Keratinocyte (primary cell): ENCODE measurements around the gene APOB. TPM values are rescaled to one million over a fixed set of nuclear protein-coding genes. Genes with fewer than 3 reads are reported as not detected.

Experiments used
- DNase-seq: peaks from one replicate; pipeline ENCODE4 v3.0.0-alpha.2; 2011; ENCODE audit warnings: low read depth, missing footprints, low spot score
- FAIRE-seq: peaks from 2 replicates; lab custom pipeline; 2011; peaks lifted over from hg19 to GRCh38; lab: Jason Lieb, UNC
- H2AFZ ChIP-seq: 2 replicates; pipeline ENCODE4 v1.6.0; 2012; ENCODE audit warnings: low read length, control low read depth, inconsistent platforms; ENCODE audit not compliant: control insufficient read depth
- H3K27ac ChIP-seq: 2 replicates; pipeline ENCODE4 v1.5.1; 2011; ENCODE audit warnings: low read length; ENCODE audit not compliant: control insufficient read depth, insufficient read depth
- H3K27me3 ChIP-seq: 3 replicates; pipeline ENCODE4 v1.6.0; 2011; ENCODE audit warnings: low read length; ENCODE audit not compliant: control insufficient read depth, insufficient read depth; ENCODE audit errors: extremely low read depth
- H3K36me3 ChIP-seq, 2 experiments: 2 replicates in 1 of 2; 3 replicates in 1 of 2; pipeline ENCODE4 v1.5.1; 2011; ENCODE audit warnings: low read length in 2 of 2, mild to moderate bottlenecking in 1 of 2; ENCODE audit not compliant: control insufficient read depth in 2 of 2, insufficient read depth in 2 of 2; ENCODE audit errors: extremely low read depth in 1 of 2
- H3K4me1 ChIP-seq: 3 replicates; pipeline ENCODE4 v1.5.1; 2011; ENCODE audit warnings: low read length; ENCODE audit not compliant: control insufficient read depth, insufficient read depth; ENCODE audit errors: extremely low read depth
- H3K4me2 ChIP-seq: 3 replicates; pipeline ENCODE4 v1.6.0; 2011; ENCODE audit warnings: low read depth, low read length; ENCODE audit not compliant: control insufficient read depth, insufficient read depth; ENCODE audit errors: extremely low read depth
- H3K4me3 ChIP-seq, 3 experiments: fragments of 200-600 bp in 1 of 3; sonication (generic) in 1 of 3; 2 replicates in 2 of 3; 3 replicates in 1 of 3; pipeline ENCODE4 v1.5.1; 2011 to 2016; ENCODE audit warnings: low read length in 3 of 3, mild to moderate bottlenecking in 3 of 3, control low read depth in 2 of 3, inconsistent platforms in 1 of 3, low read depth in 1 of 3, mixed read lengths in 1 of 3, mixed run types in 1 of 3, moderate library complexity in 1 of 3; ENCODE audit not compliant: control insufficient read depth in 2 of 3, insufficient read depth in 2 of 3; ENCODE audit errors: extremely low read depth in 1 of 3
- H3K79me2 ChIP-seq: 2 replicates; pipeline ENCODE4 v1.6.0; 2012; ENCODE audit warnings: low read length; ENCODE audit not compliant: control insufficient read depth, insufficient read depth
- H3K9ac ChIP-seq: 3 replicates; pipeline ENCODE4 v1.6.0; 2011; ENCODE audit warnings: low read length; ENCODE audit not compliant: control insufficient read depth, insufficient read depth; ENCODE audit errors: extremely low read depth
- H3K9me1 ChIP-seq: 3 replicates; pipeline ENCODE4 v1.6.0; 2011; ENCODE audit warnings: low read length; ENCODE audit not compliant: control insufficient read depth, insufficient read depth; ENCODE audit errors: extremely low read depth
- H3K9me3 ChIP-seq: 2 replicates; pipeline ENCODE4 v1.5.1; 2012; ENCODE audit warnings: low read depth, low read length; ENCODE audit not compliant: control insufficient read depth
- H4K20me1 ChIP-seq: 3 replicates; pipeline ENCODE4 v1.6.0; 2011; ENCODE audit warnings: low read length; ENCODE audit not compliant: control insufficient read depth, insufficient read depth; ENCODE audit errors: extremely low read depth
- EZH2 ChIP-seq: IDR thresholded peaks from one replicate; pipeline ENCODE4 v1.6.1; 2012; ENCODE audit warnings: inconsistent platforms, mild to moderate bottlenecking, low read length, moderate library complexity
- dilution Hi-C: fragments of 300-500 bp; cut with MboI; formaldehyde crosslinking; loops from one replicate; pipeline ENCODE4 v1.7.0; 2020; ENCODE audit warnings: low sequenced_read_pairs; ENCODE audit not compliant: extremely low pct_ligation_motif_present
- polyA plus RNA-seq, 5 experiments: library from polyadenylated mRNA; depleted of rRNA in 3 of 5; stranded (reverse) in 3 of 5; stranded (forward) in 1 of 5; unstranded in 1 of 5; fragments of >200 nt; gene quantifications; 1 replicate in 1 of 5; 2 replicates in 3 of 5; 3 replicates in 1 of 5; pipeline versions ENCODE4 v1.2.1 to v1.2.3, GENCODE V29; 2011 to 2012; ENCODE audit warnings: missing spikeins in 2 of 5, low read depth in 1 of 5, low replicate concordance in 1 of 5
- TF ChIP-seq, protein P1 (sequence below), 3 experiments: IDR thresholded peaks in 1 of 3; conservative IDR thresholded peaks in 1 of 3; optimal IDR thresholded peaks in 1 of 3; 2 replicates in 2 of 3; 3 replicates in 1 of 3; pipeline versions ENCODE3 to v1.5.1; 2011; ENCODE audit warnings: low read length in 3 of 3, mild to moderate bottlenecking in 3 of 3, moderate library complexity in 2 of 3, control low read depth in 1 of 3, inconsistent platforms in 1 of 3; ENCODE audit not compliant: insufficient read depth in 2 of 3; ENCODE audit errors: extremely low read depth in 1 of 3

APOB gene
- polyA plus RNA-seq, 1 donor (not counting 4 experiments of a cell fraction or from before 2014, with no cell fraction given) = 0.01 TPM

DNA sequence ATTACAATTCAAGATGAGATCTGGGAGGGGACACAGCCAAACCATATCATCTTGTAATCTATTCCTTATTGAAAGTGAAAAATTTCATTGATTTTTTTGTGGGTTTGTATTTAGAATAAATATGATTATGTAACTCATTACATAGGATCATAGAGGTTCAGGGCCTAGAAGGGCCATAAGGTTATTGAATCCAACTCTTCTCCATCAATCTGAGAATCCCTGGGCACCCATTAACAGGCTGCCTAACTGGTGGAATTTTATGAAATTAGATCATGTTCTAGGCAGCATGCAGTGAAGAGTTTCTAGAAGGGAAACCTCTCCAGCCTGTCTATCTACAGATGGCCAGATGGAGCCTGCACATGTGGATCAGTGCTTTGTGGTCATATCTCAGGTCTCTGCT is 6.3 kb upstream of the APOB start:
- dilution Hi-C loops = no loop called here
- Histone ChIP-seq H3K4me1 (no peaks in the 10 kb centered on the region), H3K4me2 (no peak overlapping the region), H3K4me3 (no peak overlapping the region), H3K79me2 (no peaks in the 10 kb centered on the region), H3K9me1 (no peaks in the 10 kb centered on the region), H2AFZ (no peak overlapping the region), H3K36me3 (no peaks in the 10 kb centered on the region), H3K27me3 (peaks cover under 1% of the 10 kb centered on the region), H3K9me3 (no peaks in the 10 kb centered on the region), H3K27ac (no peak overlapping the region), H3K9ac (no peak overlapping the region), H4K20me1 (no peaks in the 10 kb centered on the region)
- DNase-seq (no peak), FAIRE-seq (no peak)
- TF ChIP-seq, protein P1, sequence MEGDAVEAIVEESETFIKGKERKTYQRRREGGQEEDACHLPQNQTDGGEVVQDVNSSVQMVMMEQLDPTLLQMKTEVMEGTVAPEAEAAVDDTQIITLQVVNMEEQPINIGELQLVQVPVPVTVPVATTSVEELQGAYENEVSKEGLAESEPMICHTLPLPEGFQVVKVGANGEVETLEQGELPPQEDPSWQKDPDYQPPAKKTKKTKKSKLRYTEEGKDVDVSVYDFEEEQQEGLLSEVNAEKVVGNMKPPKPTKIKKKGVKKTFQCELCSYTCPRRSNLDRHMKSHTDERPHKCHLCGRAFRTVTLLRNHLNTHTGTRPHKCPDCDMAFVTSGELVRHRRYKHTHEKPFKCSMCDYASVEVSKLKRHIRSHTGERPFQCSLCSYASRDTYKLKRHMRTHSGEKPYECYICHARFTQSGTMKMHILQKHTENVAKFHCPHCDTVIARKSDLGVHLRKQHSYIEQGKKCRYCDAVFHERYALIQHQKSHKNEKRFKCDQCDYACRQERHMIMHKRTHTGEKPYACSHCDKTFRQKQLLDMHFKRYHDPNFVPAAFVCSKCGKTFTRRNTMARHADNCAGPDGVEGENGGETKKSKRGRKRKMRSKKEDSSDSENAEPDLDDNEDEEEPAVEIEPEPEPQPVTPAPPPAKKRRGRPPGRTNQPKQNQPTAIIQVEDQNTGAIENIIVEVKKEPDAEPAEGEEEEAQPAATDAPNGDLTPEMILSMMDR (optimal IDR thresholded peaks at IDR 0.05 in 1 of 3, IDR thresholded peaks at IDR 0.05 in 1 of 3, conservative IDR thresholded peaks at IDR 0.05 in 1 of 3; ENCODE audit: extremely low read depth in 1 of 3, insufficient read depth in 2 of 3, low read length in 3 of 3) = no peak
- TF ChIP-seq EZH2 = no peak

DNA sequence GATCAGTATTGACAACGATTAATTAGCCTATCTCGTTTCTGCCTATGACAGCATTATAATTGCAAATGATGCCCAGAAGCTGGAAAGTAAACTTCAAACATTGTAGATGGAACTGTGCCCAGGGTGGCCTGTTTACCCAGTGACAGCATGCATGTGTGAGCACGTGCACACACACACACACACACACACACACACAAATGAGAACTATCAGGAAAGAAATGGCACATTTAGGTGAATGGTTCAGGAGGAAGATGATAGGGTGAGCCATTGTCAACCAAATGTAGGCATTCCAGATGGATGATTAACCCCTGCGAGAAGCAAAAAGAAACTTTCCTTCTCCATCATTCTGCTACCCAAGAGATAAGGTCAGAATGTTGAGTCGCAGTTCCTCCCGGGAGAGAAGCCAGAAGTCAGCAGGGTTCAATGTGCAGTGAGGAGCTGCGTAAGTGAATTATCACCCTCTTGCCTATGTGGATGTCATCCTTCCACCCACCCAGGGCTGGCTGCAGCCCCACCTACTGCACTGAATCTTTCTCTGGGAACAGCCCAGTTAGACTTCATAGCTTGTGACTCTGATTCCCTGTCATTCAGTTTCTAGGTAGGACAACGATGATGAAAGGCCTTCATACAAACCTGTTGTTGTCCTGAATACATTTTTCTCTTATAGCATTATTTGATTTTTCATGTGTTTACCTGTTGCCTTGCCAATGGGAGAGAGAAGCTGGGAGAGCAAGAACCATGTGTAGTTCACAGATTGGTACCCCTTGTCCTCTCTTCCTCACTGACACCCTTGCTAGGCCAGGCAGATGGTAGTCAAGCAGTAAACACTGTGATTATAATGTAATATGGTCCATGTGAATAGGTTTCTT is 3.5 kb upstream of the APOB start:
- FAIRE-seq (no peak), DNase-seq (no peak)
- Histone ChIP-seq H4K20me1 (no peaks in the 10 kb centered on the region), H3K36me3 (no peaks in the 10 kb centered on the region), H3K27me3 (peaks cover 24% of the 10 kb centered on the region), H3K4me1 (no peaks in the 10 kb centered on the region), H3K9me1 (no peaks in the 10 kb centered on the region), H3K9me3 (no peaks in the 10 kb centered on the region), H3K4me3 (no peak overlapping the region), H3K79me2 (no peaks in the 10 kb centered on the region), H3K4me2 (no peak overlapping the region), H3K27ac (no peak overlapping the region), H3K9ac (no peak overlapping the region), H2AFZ (no peak overlapping the region)
- dilution Hi-C loops = no loop called here
- no peak for TF ChIP-seq EZH2
- TF ChIP-seq, protein P1 (optimal IDR thresholded peaks at IDR 0.05 in 1 of 3, IDR thresholded peaks at IDR 0.05 in 1 of 3, conservative IDR thresholded peaks at IDR 0.05 in 1 of 3; ENCODE audit: extremely low read depth in 1 of 3, insufficient read depth in 2 of 3, low read length in 3 of 3) = no peak
